ENCODE data around the gene LYSMD4. TPM values are rescaled to one million over a fixed set of nuclear protein-coding genes. Genes with fewer than 3 reads are reported as not detected.

LYSMD4 gene
- total RNA-seq, 1 donor from 2014 or later: not detected

GRCh38 chr15:99704444-99704838 is 28.8 kb downstream of the LYSMD4 start:
- Histone ChIP-seq H3K4me1 (peaks cover 0 to 26% of the 10 kb centered on the region in 2 donors), H3K27ac (peak overlapping the region; percentile 82 to 83), H3K9me3 (no peaks in the 10 kb centered on the region), H3K36me3 (no peaks in the 10 kb centered on the region), H3K4me3 (no peak overlapping the region), H3K27me3 (no peaks in the 10 kb centered on the region)
- peak; percentile 66 to 73 (median 66) for TF ChIP-seq CTCF (IDR thresholded peaks at IDR 0.05)
- intact Hi-C loops (cut with DNase I): loop anchor here (1.0 to 10.0 kb wide), 2 partner anchors 300 to 418 kb away; no protein-coding TSS in a partner anchor
- DNase-seq (ENCODE audit: low spot score in 2 of 2): no peak

GRCh38 chr15:99703603-99704443 is 29.4 kb downstream of the LYSMD4 start:
- no peak for DNase-seq (ENCODE audit: low spot score in 2 of 2)

GRCh38 chr15:99702895-99703602 is 30.2 kb downstream of the LYSMD4 start:
- no peak overlapping the region for H3K4me3 ChIP-seq
- H3K27me3 ChIP-seq: no peaks in the 10 kb centered on the region
- intact Hi-C loops (cut with DNase I): loop anchor here (1.0 to 10.0 kb wide), 3 partner anchors 138 to 298 kb away; partner anchors contain the start of gene MEF2A
- no peaks in the 10 kb centered on the region for H3K36me3 ChIP-seq
- TF ChIP-seq CTCF (IDR thresholded peaks at IDR 0.05): no peak
- no peaks in the 10 kb centered on the region for H3K9me3 ChIP-seq
- H3K27ac ChIP-seq: peak overlapping the region; percentile 80 to 83
- H3K4me1 ChIP-seq: peaks cover 0 to 13% of the 10 kb centered on the region in 2 donors
- DNase-seq (ENCODE audit: low spot score in 2 of 2): no peak

More at GRCh38 chr15:99703603-99704443, 29.4 kb downstream of the LYSMD4 start:
- Histone ChIP-seq H3K27me3 (no peaks in the 10 kb centered on the region), H3K27ac (peak overlapping the region; percentile 80 to 83), H3K36me3 (no peaks in the 10 kb centered on the region), H3K9me3 (no peaks in the 10 kb centered on the region), H3K4me3 (peak overlapping the region; percentile 23), H3K4me1 (peaks cover 0 to 20% of the 10 kb centered on the region in 2 donors)
- TF ChIP-seq CTCF (IDR thresholded peaks at IDR 0.05): peak; percentile 67 to 70 (median 67)
- intact Hi-C loops (cut with DNase I): loop anchor here (1.0 to 10.0 kb wide), 4 partner anchors 139 to 418 kb away; partner anchors contain the start of gene MEF2A

- DNase-seq (ENCODE audit: low spot score in 2 of 2): no peak
- Histone ChIP-seq H3K27me3 (no peaks in the 10 kb centered on the region), H3K27ac (no peak overlapping the region), H3K4me1 (no peaks in the 10 kb centered on the region), H3K36me3 (peaks cover 29 to 50% of the 10 kb centered on the region in 2 donors), H3K9me3 (no peaks in the 10 kb centered on the region), H3K4me3 (no peak overlapping the region)
- intact Hi-C loops (cut with DNase I): no loop called here
- TF ChIP-seq CTCF (IDR thresholded peaks at IDR 0.05): no peak
These were observed 37.1 kb downstream of the LYSMD4 start for GRCh38 chr15:99696096-99696495.

- Histone ChIP-seq H3K27me3 (no peaks in the 10 kb centered on the region), H3K9me3 (no peaks in the 10 kb centered on the region), H3K4me3 (no peak overlapping the region), H3K36me3 (peaks cover 38 to 60% of the 10 kb centered on the region in 2 donors), H3K4me1 (no peaks in the 10 kb centered on the region), H3K27ac (no peak overlapping the region)
- intact Hi-C loops (cut with DNase I): no loop called here
- no peak for TF ChIP-seq CTCF (IDR thresholded peaks at IDR 0.05)
- DNase-seq (ENCODE audit: low spot score in 2 of 2): no peak
These were observed 40.4 kb downstream of the LYSMD4 start for GRCh38 chr15:99692825-99693224.
